ENCODE data around the gene SMAD1. TPM values are rescaled to one million over a fixed set of nuclear protein-coding genes. Genes with fewer than 3 reads are reported as not detected.

SMAD1 gene
- total and polyA plus RNA-seq, 8 donors = 22.0 to 57.4 (median 47.9) TPM

DNA sequence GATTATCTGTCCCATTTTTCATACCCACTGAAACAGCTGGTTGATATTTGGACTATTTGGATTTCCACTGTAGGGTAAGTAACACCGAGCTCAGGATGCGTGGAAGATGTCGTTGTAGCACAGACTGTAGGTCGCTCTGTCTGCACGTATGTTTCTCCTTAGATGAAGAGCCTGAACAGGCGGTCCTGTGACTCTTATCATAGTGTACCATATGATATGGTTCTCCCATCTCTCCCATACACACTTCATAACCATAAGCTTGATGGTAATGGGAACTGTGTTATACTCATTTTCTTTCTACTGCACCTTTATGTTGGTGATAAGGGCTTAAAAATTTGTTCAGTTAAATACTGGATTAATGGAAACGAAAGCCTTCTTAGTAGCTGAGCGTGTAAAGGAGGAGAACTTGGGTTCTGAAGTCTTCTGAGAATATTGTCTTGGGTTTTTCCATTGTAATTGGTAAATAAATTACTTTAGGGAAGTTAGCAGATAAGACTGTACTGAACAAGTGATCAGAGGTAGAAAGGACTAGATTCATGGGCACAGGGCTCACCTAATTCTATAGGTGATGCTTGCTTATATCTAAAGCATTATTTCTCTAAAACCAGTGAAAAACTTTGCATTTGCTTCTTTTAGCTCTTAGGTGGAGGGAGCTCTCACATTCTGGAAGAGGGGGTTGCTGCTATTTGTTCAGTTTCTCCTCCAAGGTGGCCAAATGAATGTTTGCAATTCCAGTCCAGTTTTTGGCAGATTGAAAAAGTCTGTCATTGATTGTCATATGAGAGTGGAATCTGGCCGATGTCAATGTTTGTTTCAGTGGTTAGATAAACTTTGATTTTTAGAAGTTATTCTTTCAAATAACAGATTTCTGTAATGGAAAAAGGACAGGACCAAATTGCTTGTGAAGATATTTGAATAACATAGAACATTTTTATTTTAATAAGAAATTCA is 15.8 kb downstream of the SMAD1 start:
- Histone ChIP-seq H3K36me3 (no peaks in the 10 kb centered on the region), H3K27ac (no peak overlapping the region), H3K27me3 (no peaks in the 10 kb centered on the region), H3K4me3 (no peak overlapping the region), H3K9me3 (no peaks in the 10 kb centered on the region), H3K4me1 (peaks cover 0 to 15% of the 10 kb centered on the region in 2 donors)
- TF ChIP-seq, protein P1, sequence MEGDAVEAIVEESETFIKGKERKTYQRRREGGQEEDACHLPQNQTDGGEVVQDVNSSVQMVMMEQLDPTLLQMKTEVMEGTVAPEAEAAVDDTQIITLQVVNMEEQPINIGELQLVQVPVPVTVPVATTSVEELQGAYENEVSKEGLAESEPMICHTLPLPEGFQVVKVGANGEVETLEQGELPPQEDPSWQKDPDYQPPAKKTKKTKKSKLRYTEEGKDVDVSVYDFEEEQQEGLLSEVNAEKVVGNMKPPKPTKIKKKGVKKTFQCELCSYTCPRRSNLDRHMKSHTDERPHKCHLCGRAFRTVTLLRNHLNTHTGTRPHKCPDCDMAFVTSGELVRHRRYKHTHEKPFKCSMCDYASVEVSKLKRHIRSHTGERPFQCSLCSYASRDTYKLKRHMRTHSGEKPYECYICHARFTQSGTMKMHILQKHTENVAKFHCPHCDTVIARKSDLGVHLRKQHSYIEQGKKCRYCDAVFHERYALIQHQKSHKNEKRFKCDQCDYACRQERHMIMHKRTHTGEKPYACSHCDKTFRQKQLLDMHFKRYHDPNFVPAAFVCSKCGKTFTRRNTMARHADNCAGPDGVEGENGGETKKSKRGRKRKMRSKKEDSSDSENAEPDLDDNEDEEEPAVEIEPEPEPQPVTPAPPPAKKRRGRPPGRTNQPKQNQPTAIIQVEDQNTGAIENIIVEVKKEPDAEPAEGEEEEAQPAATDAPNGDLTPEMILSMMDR (IDR thresholded peaks at IDR 0.05) = no peak
- intact Hi-C loops (cut with DNase I) = no loop called here
- no peak for DNase-seq
- no peak for ATAC-seq

DNA sequence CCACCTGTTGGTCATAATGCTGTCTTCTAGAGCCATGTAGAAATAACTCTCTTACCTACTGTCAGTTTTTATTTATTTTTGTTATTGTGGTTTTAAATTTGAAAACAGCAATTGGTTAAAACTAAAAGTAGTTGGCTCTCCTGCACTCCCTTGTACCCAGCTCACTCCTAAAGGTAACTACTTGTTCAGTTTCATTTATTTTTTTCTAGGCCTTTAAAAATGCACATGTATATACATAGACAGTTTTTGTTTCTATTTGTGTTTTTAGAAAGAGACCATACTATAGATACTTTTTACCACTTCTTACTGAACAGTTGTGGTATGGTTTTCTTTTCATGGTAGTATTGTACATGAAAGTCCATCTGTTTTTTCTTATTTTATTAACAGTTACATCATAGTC is 16.8 kb downstream of the SMAD1 start:
- ATAC-seq (no peak), DNase-seq (no peak)
- no peaks in the 10 kb centered on the region for H3K36me3 ChIP-seq
- peaks cover 2 to 14% of the 10 kb centered on the region in 2 donors for H3K4me1 ChIP-seq
- intact Hi-C loops (cut with DNase I) = no loop called here
- H3K4me3 ChIP-seq = no peak overlapping the region
- no peaks in the 10 kb centered on the region for H3K9me3 ChIP-seq
- TF ChIP-seq, protein P1 (IDR thresholded peaks at IDR 0.05) = no peak
- no peaks in the 10 kb centered on the region for H3K27me3 ChIP-seq
- H3K27ac ChIP-seq = no peak overlapping the region

DNA sequence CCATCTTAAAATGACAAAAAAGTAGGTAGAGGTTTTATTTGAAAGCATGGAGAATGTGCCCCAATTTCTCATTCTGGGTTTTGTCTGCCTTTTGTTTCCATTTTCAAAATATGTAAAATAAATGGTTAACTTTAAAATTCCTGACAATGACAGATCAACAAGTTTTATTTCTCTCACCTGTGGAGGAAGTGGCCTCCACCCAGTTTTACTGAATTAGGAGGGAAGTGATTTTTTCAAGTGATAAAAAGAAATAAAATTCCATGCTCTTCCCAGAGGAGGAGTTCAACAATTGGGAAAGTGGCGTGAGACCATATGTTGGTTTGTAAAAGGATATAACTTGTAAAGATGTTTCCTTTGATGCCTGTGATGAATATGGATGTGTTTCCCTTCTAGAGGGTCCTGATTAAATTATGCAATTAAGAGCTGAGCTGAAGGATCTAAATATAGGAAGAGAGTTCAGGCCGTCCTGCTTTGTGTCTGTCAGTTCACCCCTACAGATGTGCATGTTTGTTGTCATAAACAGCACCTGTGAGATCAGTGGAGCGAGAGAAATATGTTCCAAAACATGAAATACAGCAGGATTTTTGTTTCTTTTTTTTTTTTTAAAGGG is 19.5 kb downstream of the SMAD1 start:
- H3K4me1 ChIP-seq = peaks cover 11 to 13% of the 10 kb centered on the region in 2 donors
- H3K36me3 ChIP-seq = no peaks in the 10 kb centered on the region
- no peak overlapping the region for H3K4me3 ChIP-seq
- intact Hi-C loops (cut with DNase I) = no loop called here
- TF ChIP-seq, protein P1 (IDR thresholded peaks at IDR 0.05) = no peak
- H3K27ac ChIP-seq = no peak overlapping the region
- H3K27me3 ChIP-seq = no peaks in the 10 kb centered on the region
- ATAC-seq (no peak), DNase-seq (no peak)
- no peaks in the 10 kb centered on the region for H3K9me3 ChIP-seq

DNA sequence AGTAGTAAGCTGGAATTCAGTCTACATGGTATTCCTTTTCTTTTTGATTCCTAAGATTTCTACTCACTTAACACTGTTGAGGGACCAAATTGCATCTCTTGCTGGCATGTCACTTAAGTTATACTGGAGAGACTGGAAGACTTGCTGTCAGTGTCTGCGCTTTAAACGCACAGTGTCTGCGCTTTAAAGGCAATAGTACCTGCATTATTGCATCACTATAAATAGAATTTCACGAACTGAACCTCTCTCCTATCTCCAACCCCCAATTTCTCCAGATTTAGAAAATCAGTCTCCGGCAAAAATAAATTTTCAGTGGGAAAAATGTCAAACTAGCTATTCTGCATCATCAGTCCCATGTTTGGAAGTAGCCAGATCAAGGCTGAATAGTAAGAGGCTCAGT is 21.2 kb downstream of the SMAD1 start:
- no peak for ATAC-seq
- no peak overlapping the region for H3K27ac ChIP-seq
- no peaks in the 10 kb centered on the region for H3K27me3 ChIP-seq
- DNase-seq = no peak
- no peaks in the 10 kb centered on the region for H3K9me3 ChIP-seq
- intact Hi-C loops (cut with DNase I) = no loop called here
- TF ChIP-seq, protein P1 (IDR thresholded peaks at IDR 0.05) = no peak
- H3K4me3 ChIP-seq = no peak overlapping the region
- H3K4me1 ChIP-seq = peaks cover 18 to 26% of the 10 kb centered on the region in 2 donors
- H3K36me3 ChIP-seq = no peaks in the 10 kb centered on the region

DNA sequence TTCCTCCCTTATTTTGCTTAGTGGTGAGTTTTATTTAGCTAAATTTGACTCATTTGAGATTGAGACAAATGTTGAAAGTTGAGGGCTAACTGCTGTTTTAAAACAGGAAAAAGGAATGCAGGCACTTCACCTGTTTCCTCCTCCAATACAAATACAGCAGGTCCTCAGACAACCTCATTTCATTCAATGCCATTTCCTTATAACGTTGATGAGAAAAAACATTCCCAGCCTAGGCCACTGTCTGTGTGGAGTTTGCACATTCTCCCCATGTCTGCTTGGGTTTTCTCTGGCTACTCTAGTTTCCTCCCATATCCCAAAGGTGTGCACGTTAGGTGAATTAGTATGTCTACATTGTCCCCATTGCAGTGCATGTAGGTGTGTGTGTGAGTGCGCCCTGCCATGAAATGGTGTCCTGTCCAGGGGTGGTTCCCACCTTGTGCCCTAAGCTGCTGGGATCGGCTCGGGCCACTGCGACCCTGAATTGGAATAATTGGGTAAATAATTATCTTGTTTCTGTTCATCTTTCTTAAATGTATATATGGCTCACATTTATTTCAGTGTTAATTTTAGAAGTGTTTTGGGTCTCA is 21.9 kb downstream of the SMAD1 start:
- H3K27me3 ChIP-seq = no peaks in the 10 kb centered on the region
- DNase-seq (peak in 1 of 4 donors; percentile 46), ATAC-seq (peak; percentile 82)
- H3K9me3 ChIP-seq = no peaks in the 10 kb centered on the region
- TF ChIP-seq, protein P1 (IDR thresholded peaks at IDR 0.05) = no peak
- H3K36me3 ChIP-seq = no peaks in the 10 kb centered on the region
- no peak overlapping the region for H3K27ac ChIP-seq
- intact Hi-C loops (cut with DNase I) = no loop called here
- no peak overlapping the region for H3K4me3 ChIP-seq
- H3K4me1 ChIP-seq = peaks cover 20 to 30% of the 10 kb centered on the region in 2 donors
